GM13976 (cell line): ENCODE results near the gene TXNL1.

ENCODE experiments used
- DNase-seq: peaks from one replicate; pipeline ENCODE4 v3.0.0; 2012; ENCODE audit warnings: low spot score
- CTCF ChIP-seq: IDR thresholded peaks from 2 replicates; pipeline ENCODE4 v1.5.1; 2012; ENCODE audit warnings: borderline replicate concordance, mild to moderate bottlenecking; ENCODE audit not compliant: insufficient read depth; ENCODE audit errors: extremely low read depth, missing control alignments, control extremely low read depth
- in situ Hi-C: fragments of 300-500 bp; cut with MboI; formaldehyde crosslinking; loops from one replicate; pipeline ENCODE4 v1.12.0; 2022; ENCODE audit warnings: low sequenced_read_pairs, mixed read lengths, inconsistent platforms; ENCODE audit not compliant: unreplicated experiment

Gene TXNL1

DNA sequence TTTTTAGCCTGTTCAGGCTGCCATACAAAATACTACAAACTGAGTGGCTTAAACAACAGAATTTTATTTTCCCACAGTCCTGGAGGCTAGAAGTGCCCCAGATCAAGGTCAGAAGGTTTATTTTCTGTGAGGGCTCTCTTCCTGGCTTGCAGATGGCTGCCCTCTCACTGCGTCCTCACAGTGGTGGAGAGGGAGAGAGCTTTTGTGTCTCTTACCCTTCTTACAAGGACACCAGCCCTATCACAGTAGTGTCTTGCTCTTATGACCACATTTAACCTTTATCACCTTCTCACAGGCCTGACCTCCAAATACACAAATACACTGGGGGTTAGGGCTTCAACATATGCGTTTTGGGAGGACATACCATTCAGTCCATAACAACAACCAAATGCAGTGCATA, 24.5 kb upstream of the TXNL1 start:
- in situ Hi-C loops, result no loop called here
- no peak for TF ChIP-seq CTCF
- DNase-seq, result no peak

DNA sequence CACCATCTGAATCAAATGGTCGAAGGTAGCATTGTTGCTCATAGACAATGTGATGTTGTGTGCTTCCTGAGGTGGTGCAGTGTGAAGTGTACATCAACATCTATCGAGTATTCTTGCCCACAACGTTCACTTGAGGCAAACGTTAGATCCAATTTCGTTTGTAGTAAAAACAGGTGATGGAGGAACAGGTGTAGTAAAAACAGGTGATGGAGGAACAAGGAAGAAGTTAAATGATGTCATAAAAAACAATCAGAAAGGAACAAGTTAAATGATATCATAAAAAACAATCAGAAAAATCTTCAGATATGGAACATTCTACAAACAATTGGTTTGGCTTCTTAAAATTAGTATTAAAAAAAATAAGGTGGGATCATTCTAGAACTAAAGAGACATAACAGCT, 24.1 kb upstream of the TXNL1 start:
- DNase-seq, result no peak
- TF ChIP-seq CTCF, result no peak
- in situ Hi-C loops, result no loop called here

DNA sequence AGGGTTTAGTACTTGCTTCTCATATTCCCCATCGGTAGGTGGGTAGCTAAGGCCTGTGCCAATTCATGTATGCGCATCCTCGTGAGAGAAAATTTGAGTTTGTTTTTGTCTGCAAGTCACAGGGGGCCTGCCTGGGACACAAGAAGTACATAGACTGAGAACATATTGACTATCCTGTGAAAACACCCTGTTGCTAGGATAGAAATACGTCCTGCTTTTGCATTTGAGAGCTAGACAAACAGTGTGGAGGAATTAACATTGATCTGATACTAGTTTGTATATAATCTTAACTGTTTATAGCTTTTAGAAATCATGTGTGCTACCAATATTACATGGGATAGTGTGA, 23.6 kb upstream of the TXNL1 start:
- TF ChIP-seq CTCF, result no peak
- no peak for DNase-seq
- in situ Hi-C loops, result no loop called here

- DNase-seq, result no peak
- no peak for TF ChIP-seq CTCF
- in situ Hi-C loops, result no loop called here
Measured at GRCh38 chr18:56661360-56662062, 23.1 kb upstream of the TXNL1 start.

DNA sequence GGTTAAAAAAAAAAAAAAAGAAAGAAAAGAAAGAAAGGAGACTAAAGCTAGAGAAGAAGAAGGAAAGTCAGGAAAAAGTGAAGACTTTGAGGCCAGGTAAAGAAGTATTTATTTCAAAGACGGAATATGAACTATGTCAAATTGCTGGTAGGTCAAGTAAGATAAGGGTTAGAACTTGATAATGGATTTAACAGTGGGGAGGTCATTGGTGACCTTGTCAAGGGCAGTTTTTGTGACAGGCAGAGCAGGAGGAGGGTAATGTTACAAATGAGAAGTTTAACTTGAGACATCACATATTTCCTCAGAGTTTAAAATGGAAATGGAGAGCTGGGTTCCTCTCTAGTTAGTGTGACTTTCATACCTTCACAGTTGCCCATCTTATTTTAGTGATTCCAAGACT, 22.3 kb upstream of the TXNL1 start:
- in situ Hi-C loops, result no loop called here
- no peak for DNase-seq
- TF ChIP-seq CTCF, result no peak

DNA sequence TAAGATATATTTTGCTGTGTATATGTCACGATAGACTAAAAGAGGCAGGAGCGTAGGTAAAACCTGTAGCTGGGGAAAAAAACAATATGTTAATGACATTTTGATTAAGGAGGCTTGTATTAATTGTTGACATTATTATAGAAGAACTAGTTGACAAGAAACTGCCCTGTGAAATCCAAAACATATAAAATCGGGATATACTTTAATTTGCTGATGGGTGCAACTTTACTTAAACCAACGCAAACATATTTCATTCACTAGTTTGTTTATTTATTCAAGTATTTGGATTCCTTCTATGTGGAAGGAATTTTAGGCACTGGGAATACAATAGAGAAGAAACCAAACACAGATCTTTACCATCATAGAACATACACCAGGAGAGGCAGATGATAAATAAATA, 20.7 kb upstream of the TXNL1 start:
- no peak for DNase-seq
- no peak for TF ChIP-seq CTCF
- in situ Hi-C loops, result no loop called here
